GM18867 (cell line): Measurements from ENCODE around the gene SLC45A1.
"Not testable (repeated sequence)": the region's sequence is repeated elsewhere in the genome, so short reads cannot be mapped to it uniquely, and the experiment has no call there.

Experiments used
- ATAC-seq: cut with Tn5 transposase; IDR thresholded peaks from one replicate; pipeline ENCODE4 v1.9.1; 2021; ENCODE audit warnings: mild to moderate bottlenecking, moderate library complexity; ENCODE audit not compliant: unreplicated experiment

Gene SLC45A1

GRCh38 chr1:8317647-8318381, at the start of gene SLC45A1:
Gene SLC45A1 (plus strand): TSS chr1:8318114. CDS start chr1:8324330, 6,216 bp downstream.
- ATAC-seq: no peak

- no peak for ATAC-seq
Observed at GRCh38 chr1:8273036-8273435, 44.9 kb upstream of the SLC45A1 start.

GRCh38 chr1:8274352-8274751, 43.6 kb upstream of the SLC45A1 start:
- no peak for ATAC-seq

- ATAC-seq: no peak
Observed at GRCh38 chr1:8276173-8276914, 41.6 kb upstream of the SLC45A1 start.

GRCh38 chr1:8276932-8277331, 41.0 kb upstream of the SLC45A1 start:
- ATAC-seq: no peak

- ATAC-seq: not testable (repeated sequence)
Observed at GRCh38 chr1:8278677-8279076, 39.2 kb upstream of the SLC45A1 start.

- no peak for ATAC-seq
Observed at GRCh38 chr1:8281843-8282509, 35.9 kb upstream of the SLC45A1 start.

- peak; percentile 94 for ATAC-seq
Observed at GRCh38 chr1:8283058-8283884, 34.6 kb upstream of the SLC45A1 start.

- ATAC-seq: no peak
Observed at GRCh38 chr1:8284127-8284526, 33.8 kb upstream of the SLC45A1 start.

- no peak for ATAC-seq
Observed at GRCh38 chr1:8285103-8285502, 32.8 kb upstream of the SLC45A1 start.

GRCh38 chr1:8285965-8286364, 31.9 kb upstream of the SLC45A1 start:
- no peak for ATAC-seq

GRCh38 chr1:8293118-8293517, 24.8 kb upstream of the SLC45A1 start:
- no peak for ATAC-seq

GRCh38 chr1:8293641-8294169, 24.2 kb upstream of the SLC45A1 start:
- ATAC-seq: no peak

GRCh38 chr1:8294170-8294697, 23.7 kb upstream of the SLC45A1 start:
- ATAC-seq: no peak

- ATAC-seq: no peak
Observed at GRCh38 chr1:8297245-8297644, 20.7 kb upstream of the SLC45A1 start.

GRCh38 chr1:8299963-8300362, 18.0 kb upstream of the SLC45A1 start:
- no peak for ATAC-seq

- no peak for ATAC-seq
Observed at GRCh38 chr1:8302081-8302956, 15.6 kb upstream of the SLC45A1 start.

- no peak for ATAC-seq
Observed at GRCh38 chr1:8303141-8303540, 14.8 kb upstream of the SLC45A1 start.

GRCh38 chr1:8303876-8304275, 14.0 kb upstream of the SLC45A1 start:
- no peak for ATAC-seq
